DND-41 (cell line): ENCODE measurements around the gene CD37.

Source experiments
- ATAC-seq: fragments of 200-7000 bp; cut with Tn5 transposase; 3 replicates; pipeline ENCODE4 v1.9.1; 2021; ENCODE audit warnings: low read depth; ENCODE audit not compliant: insufficient read depth
- DNase-seq: peaks from one replicate; pipeline ENCODE4 v3.0.0-alpha.2; 2020
- H2AFZ ChIP-seq: 2 replicates; pipeline ENCODE4 v1.6.0; 2012; ENCODE audit warnings: low read depth, low read length
- H3K27ac ChIP-seq: 2 replicates; pipeline ENCODE4 v1.5.1; 2012; ENCODE audit warnings: low read length, inconsistent platforms
- H3K27me3 ChIP-seq: fragments of 200-600 bp; sonication (generic); 2 replicates; pipeline ENCODE4 v1.6.0; 2012; ENCODE audit warnings: low read length, mild to moderate bottlenecking, inconsistent platforms; ENCODE audit not compliant: insufficient read depth, poor library complexity
- H3K36me3 ChIP-seq: 2 replicates; pipeline ENCODE4 v1.5.1; 2012; ENCODE audit warnings: low read length, inconsistent platforms; ENCODE audit not compliant: insufficient read depth
- H3K4me1 ChIP-seq: 2 replicates; pipeline ENCODE4 v1.5.1; 2012; ENCODE audit warnings: mild to moderate bottlenecking, low read length; ENCODE audit not compliant: insufficient read depth
- H3K4me2 ChIP-seq: 2 replicates; pipeline ENCODE4 v1.6.0; 2012; ENCODE audit warnings: mild to moderate bottlenecking, moderate library complexity, low read length, inconsistent platforms; ENCODE audit not compliant: insufficient read depth
- H3K4me3 ChIP-seq, 2 experiments: fragments of 200-600 bp in 1 of 2; shearing (Covaris generic) in 1 of 2; 2 replicates each; pipeline ENCODE4 v1.5.1; 2012 to 2016; ENCODE audit warnings: inconsistent platforms in 2 of 2, low read length in 2 of 2, mild to moderate bottlenecking in 2 of 2, low read depth in 1 of 2, moderate library complexity in 1 of 2
- H3K79me2 ChIP-seq: 2 replicates; pipeline ENCODE4 v1.6.0; 2012; ENCODE audit warnings: low read length, inconsistent platforms; ENCODE audit not compliant: insufficient read depth
- H3K9ac ChIP-seq: 2 replicates; pipeline ENCODE4 v1.6.0; 2012; ENCODE audit warnings: low read depth, mild to moderate bottlenecking, inconsistent platforms, low read length, moderate library complexity
- H3K9me3 ChIP-seq: 2 replicates; pipeline ENCODE4 v1.5.1; 2012; ENCODE audit warnings: low read length, moderate library complexity, mild to moderate bottlenecking, inconsistent platforms; ENCODE audit not compliant: insufficient read depth, severe bottlenecking
- H4K20me1 ChIP-seq: 2 replicates; pipeline ENCODE4 v1.6.0; 2012; ENCODE audit warnings: low read length; ENCODE audit not compliant: insufficient read depth
- EZH2 ChIP-seq: IDR thresholded peaks from 3 replicates; pipeline ENCODE4 v1.6.1; 2012; ENCODE audit warnings: borderline replicate concordance, low read depth, mild to moderate bottlenecking, moderate library complexity, low read length, inconsistent platforms; ENCODE audit not compliant: severe bottlenecking
- TF ChIP-seq, protein P1 (sequence below): IDR thresholded peaks from 2 replicates; pipeline ENCODE4 v1.5.1; 2012; ENCODE audit warnings: borderline replicate concordance, low read length, moderate library complexity, mild to moderate bottlenecking; ENCODE audit not compliant: poor library complexity, severe bottlenecking; ENCODE audit errors: extremely low read depth

CD37 gene

GRCh38 chr19:49362048-49362928, 27.1 kb downstream of the CD37 start, which contains the start of gene TEAD2:
TEAD2 (minus strand) TSS chr19:49362416; CDS start chr19:49360075, 2,341 bp downstream.
- Histone ChIP-seq H3K4me1 (no peaks in the 10 kb centered on the region), H2AFZ (no peak within 1 kb of the TSS)
- no peak for ATAC-seq

GRCh38 chr19:49362929-49363267, 27.7 kb downstream of the CD37 start:
- H2AFZ ChIP-seq, result no peak overlapping the region
- H3K9ac ChIP-seq, result no peak overlapping the region
- no peak overlapping the region for H3K27ac ChIP-seq
- no peaks in the 10 kb centered on the region for H4K20me1 ChIP-seq
- DNase-seq (no peak), ATAC-seq (no peak)
- H3K36me3 ChIP-seq, result no peaks in the 10 kb centered on the region
- H3K79me2 ChIP-seq, result no peaks in the 10 kb centered on the region
- no peak for TF ChIP-seq EZH2
- TF ChIP-seq, protein P1, sequence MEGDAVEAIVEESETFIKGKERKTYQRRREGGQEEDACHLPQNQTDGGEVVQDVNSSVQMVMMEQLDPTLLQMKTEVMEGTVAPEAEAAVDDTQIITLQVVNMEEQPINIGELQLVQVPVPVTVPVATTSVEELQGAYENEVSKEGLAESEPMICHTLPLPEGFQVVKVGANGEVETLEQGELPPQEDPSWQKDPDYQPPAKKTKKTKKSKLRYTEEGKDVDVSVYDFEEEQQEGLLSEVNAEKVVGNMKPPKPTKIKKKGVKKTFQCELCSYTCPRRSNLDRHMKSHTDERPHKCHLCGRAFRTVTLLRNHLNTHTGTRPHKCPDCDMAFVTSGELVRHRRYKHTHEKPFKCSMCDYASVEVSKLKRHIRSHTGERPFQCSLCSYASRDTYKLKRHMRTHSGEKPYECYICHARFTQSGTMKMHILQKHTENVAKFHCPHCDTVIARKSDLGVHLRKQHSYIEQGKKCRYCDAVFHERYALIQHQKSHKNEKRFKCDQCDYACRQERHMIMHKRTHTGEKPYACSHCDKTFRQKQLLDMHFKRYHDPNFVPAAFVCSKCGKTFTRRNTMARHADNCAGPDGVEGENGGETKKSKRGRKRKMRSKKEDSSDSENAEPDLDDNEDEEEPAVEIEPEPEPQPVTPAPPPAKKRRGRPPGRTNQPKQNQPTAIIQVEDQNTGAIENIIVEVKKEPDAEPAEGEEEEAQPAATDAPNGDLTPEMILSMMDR, result no peak
- H3K9me3 ChIP-seq, result no peaks in the 10 kb centered on the region
- H3K4me3 ChIP-seq, result no peak overlapping the region
- no peaks in the 10 kb centered on the region for H3K27me3 ChIP-seq
- no peaks in the 10 kb centered on the region for H3K4me1 ChIP-seq
- H3K4me2 ChIP-seq, result no peak overlapping the region

More at GRCh38 chr19:49362048-49362928, 27.1 kb downstream of the CD37 start, which contains the start of gene TEAD2:
- Histone ChIP-seq H3K4me2 (no peak within 1 kb of the TSS), H3K27ac (no peak within 1 kb of the TSS), H3K36me3 (no peaks in the 10 kb centered on the region), H3K9me3 (no peaks in the 10 kb centered on the region), H3K79me2 (no peaks in the 10 kb centered on the region), H3K27me3 (no peaks in the 10 kb centered on the region), H3K4me3 (no peak within 1 kb of the TSS), H4K20me1 (no peaks in the 10 kb centered on the region), H3K9ac (no peak within 1 kb of the TSS)
- TF ChIP-seq EZH2, result no peak
- TF ChIP-seq, protein P1, result no peak
- no peak for DNase-seq

DNA sequence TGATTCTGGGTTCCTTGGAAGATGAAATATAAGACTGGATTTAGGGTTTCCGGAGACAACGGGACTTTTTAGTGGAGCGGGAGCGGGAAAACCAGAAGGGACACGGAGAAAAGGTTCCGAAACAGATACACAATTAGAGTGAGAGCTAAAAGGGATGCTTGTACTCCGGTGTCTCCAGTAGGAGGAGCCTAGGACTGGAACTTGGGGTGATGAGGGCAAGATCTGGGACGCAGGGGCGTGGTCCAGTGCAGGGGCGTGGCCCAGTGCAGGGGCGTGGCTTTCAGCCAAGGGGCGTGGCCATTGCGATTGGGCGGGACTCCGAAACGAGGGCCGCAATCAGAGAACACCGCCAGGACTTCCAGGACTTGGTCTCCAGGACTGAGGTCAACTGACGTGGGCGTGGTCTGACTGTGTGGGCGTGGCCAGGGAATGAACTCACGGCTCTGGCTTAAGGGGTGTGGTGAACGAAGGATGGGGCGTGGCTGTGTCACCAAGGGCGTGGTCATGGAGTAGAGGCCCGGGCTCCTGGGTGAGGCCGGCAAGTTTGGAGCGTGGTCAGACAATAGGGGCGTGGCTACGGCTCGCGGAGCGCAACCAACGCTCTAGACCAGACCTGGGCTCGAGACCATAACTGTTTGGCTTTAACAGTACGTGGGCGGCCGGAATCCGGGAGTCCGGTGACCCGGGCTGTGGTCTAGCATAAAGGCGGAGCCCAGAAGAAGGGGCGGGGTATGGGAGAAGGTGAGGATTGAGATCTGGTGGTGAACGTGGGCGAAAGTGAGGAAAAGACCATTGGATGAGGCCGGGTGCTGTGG, 28.3 kb downstream of the CD37 start, which contains the start of gene DKKL1:
Gene DKKL1 (plus strand): TSS at position 610 of the 815 bp plus-strand sequence. CDS start 122 bp downstream, at position 732.
- Histone ChIP-seq H3K9me3 (no peaks in the 10 kb centered on the region), H3K4me3 (no peak within 1 kb of the TSS), H3K27ac (no peak within 1 kb of the TSS), H3K9ac (no peak within 1 kb of the TSS), H3K27me3 (no peaks in the 10 kb centered on the region), H3K36me3 (no peaks in the 10 kb centered on the region), H4K20me1 (no peaks in the 10 kb centered on the region), H3K79me2 (no peaks in the 10 kb centered on the region), H2AFZ (no peak within 1 kb of the TSS), H3K4me1 (no peaks in the 10 kb centered on the region), H3K4me2 (no peak within 1 kb of the TSS)
- DNase-seq (peak; percentile 39), ATAC-seq (0 out of 3 replicates have a peak, but pooled peaks have one; percentile 24)
- no peak for TF ChIP-seq EZH2
- TF ChIP-seq, protein P1, result no peak
